ENCODE measurements around the gene PBX1.

- TF ChIP-seq CTCF (IDR thresholded peaks at IDR 0.05 in 2 of 3, conservative IDR thresholded peaks at IDR 0.05 in 1 of 3; ENCODE audit: control insufficient read depth in 2 of 3, extremely low read depth in 1 of 3, insufficient read depth in 1 of 3, low read depth in 3 of 3, low read length in 3 of 3) (no peak), ZSCAN29 (IDR thresholded peaks at IDR 0.05) (no peak), BRCA1 (IDR thresholded peaks at IDR 0.05; ENCODE audit: low read depth, low read length) (no peak), EP300 (IDR thresholded peaks at IDR 0.05; ENCODE audit: borderline replicate concordance in 1 of 2, control insufficient read depth in 1 of 2, low read depth in 2 of 2, low read length in 2 of 2) (no peak), HDAC2 (IDR thresholded peaks at IDR 0.05) (no peak), RAD21 (IDR thresholded peaks at IDR 0.05; ENCODE audit: insufficient read depth, low read depth, low read length) (no peak), REST (IDR thresholded peaks at IDR 0.05; ENCODE audit: low read depth, low read length) (no peak), CREB1 (IDR thresholded peaks at IDR 0.05; ENCODE audit: low read depth) (no peak), E2F4 (IDR thresholded peaks at IDR 0.05; ENCODE audit: low read depth, low read length) (no peak), SUPT20H (IDR thresholded peaks at IDR 0.05; ENCODE audit: borderline replicate concordance, control insufficient read depth, low read depth, low read length) (no peak), POLR2A (IDR thresholded peaks at IDR 0.05; ENCODE audit: low read depth, low read length) (no peak), HDAC6 (IDR thresholded peaks at IDR 0.05; ENCODE audit: unreplicated experiment) (no peak), CBFB (IDR thresholded peaks at IDR 0.05; ENCODE audit: low read depth) (no peak), SPI1 (IDR thresholded peaks at IDR 0.05; ENCODE audit: borderline replicate concordance, insufficient read depth, low read depth, low read length) (no peak)
These were observed 237.9 kb downstream of the PBX1 start for GRCh38 chr1:164796916-164797315.
